DMS53 (cell line): ENCODE data around the gene FAM50A.
"Not testable (repeated sequence)": the region's sequence is repeated elsewhere in the genome, so short reads cannot be mapped to it uniquely, and the experiment has no call there.

ENCODE experiments used
- DNase-seq: peaks from one replicate; lab custom pipeline; 2025; lab: John Stamatoyannopoulos, UW

The FAM50A gene

DNA sequence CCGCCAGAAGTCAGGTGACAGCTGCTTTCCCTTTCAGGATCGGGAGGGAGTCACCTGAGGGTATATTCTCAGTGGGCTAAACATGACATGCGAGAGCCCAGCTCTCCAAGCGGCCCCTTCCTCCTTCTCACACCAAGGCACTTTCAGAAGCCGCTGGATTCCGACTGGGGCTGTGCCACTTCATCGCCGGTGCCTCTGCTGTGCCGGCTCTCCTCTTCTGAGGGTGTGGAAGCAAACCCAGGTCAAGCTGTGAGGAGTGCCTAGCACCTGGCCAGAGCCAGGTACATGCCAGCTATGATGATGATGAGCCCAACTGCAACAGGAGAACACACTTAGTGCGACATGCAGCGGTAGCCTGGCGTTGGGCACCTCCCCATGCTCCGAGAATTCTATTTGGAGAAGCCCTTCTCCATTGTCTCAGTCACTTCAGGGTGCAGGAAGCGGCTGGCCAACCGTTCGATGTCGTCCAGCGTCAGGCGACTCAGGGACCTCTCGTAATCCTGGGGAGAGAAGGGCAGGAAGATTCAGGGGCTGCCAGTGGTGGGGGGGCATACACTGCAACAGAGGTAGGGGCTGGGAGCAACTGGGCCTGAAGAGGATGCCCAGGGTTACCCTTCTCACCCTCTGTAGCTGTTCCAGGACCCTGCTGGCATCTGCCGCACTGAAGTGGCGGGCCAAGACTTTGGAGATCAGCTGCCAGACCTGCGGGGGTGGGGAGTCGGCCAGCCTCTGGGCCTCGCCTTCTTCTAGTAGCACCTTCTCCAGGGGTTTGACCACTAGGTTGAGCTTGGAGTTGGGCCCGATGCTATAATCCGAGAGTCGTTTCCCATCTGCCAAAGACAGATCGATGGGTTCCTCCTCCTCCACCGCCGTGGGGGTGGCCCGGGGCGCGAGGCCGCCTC is 41.5 kb downstream of the FAM50A start:
- DNase-seq, result peak; percentile 25

DNA sequence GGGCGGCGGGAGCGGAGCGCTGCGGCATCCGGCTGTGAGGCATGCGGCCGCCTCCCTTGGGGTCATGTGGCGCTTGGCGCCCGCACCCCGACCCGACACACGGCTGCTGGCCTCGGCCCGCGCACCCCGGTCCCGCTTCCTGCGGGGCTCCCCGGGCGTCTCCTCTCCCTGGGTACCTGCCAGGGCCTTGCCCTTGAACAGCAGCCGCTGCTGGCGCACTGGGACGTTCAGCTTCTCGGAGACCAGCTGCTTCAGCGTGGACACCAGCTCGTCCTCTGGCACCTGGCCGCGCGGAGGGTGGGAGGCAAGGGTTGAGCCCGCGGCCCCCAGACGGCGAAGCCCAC is 42.1 kb downstream of the FAM50A start:
- DNase-seq, result peak; percentile 59

GRCh38 chrX:154486396-154487207 is 42.7 kb downstream of the FAM50A start, which contains the start of gene UBL4A:
Gene UBL4A (minus strand): TSS chrX:154486615. CDS start chrX:154486584, 31 bp downstream.
- peak; percentile 84 for DNase-seq

DNA sequence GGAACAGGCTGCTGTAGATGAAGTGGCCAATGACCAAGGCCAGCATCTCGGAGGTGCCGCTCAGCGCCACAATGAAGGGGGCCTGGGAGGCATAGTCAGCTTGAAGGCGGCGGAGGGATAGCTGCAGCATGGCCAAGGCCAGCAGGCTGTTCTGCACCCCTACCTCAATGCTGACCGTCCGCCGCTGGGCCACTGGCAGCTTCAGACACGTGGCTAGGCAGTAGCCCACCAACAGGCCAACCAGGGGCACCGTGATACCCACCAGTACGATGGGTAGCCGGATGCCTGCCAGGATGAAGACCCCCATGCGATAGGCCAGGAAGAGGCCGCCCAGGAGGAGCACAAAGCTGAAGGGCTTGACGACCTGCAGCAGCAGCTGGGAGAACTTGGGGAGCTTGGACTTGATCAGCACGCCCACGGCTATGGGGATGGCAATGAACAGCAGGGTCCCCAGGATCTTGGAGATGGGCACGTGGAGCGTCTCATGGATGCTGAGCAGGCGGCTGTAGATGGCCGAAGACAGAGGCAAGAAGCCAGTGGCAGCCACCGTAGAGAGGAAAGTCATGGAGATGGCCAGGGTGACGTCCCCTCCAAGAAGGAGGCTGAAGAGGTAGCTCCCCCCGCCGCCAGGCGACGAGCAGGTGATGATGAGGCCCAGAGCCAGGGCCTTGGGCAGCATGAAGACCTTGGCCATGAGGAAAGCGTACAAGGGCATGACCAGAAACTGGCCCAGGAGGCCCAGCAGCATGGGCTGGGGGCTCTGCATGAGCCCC is 43.8 kb downstream of the FAM50A start:
- no peak for DNase-seq

- DNase-seq, result no peak
These were observed 44.6 kb downstream of the FAM50A start for GRCh38 chrX:154488336-154489075.

GRCh38 chrX:154489182-154489581 is 45.2 kb downstream of the FAM50A start:
- DNase-seq, result no peak

DNA sequence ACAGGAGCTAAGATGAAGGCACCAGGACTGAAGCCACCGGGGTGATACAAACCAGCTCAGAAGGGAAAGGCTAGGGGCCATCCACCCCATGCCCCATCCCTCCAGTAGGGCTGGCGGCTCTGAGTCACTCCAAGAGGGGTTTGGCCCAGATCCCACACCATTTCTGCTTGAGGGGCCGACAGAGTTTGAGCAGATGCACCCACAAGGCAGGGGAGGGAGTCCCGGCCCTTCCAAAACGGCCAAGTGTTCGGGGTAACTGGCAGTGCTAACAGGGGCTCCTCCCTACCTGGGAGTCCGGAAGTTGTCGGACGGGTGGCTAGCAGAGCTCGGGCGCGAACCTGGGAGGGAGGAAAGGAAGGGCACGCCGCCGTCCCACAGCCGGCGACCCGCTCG is 46.1 kb downstream of the FAM50A start:
- DNase-seq, result peak; percentile 71

- peak; percentile 97 for DNase-seq
These were observed 46.6 kb downstream of the FAM50A start, which contains the start of gene SLC10A3 for GRCh38 chrX:154490414-154491083. Gene SLC10A3 (minus strand): TSS chrX:154490629. CDS start chrX:154488940, 1,689 bp downstream.

GRCh38 chrX:154494715-154495114 is 50.8 kb downstream of the FAM50A start:
- no peak for DNase-seq

- DNase-seq, result no peak
These were observed 51.6 kb downstream of the FAM50A start for GRCh38 chrX:154495472-154495922.

DNA sequence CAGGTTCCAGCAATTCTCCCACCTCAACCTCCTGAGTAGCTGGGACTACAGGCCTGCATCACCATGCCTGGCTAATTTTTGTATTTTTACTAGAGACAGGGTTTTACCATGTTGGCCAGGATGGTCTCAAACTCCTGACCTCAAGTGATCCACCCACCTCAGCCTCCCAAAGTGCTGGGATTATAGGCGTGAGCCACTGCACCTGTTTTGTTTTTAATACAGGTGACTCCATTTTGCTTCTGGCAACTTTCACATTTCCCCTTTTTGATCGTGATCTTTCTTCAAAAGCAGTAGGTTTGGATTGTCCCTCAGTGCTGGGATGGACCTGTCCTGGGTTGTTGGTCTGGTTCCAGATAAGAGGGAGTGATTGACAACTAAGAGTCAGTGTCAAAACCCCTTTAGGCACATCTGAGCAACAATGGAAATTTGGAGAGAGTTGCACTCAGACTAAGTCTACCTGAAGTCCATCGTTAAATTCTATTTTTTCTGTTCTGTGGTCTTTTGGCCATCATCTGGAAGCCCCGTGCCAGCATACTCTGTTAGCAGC is 52.7 kb downstream of the FAM50A start:
- not testable (repeated sequence) for DNase-seq
